A673 (cell line): ENCODE measurements around the gene C3orf52. TPM values are rescaled to one million over a fixed set of nuclear protein-coding genes. Genes with fewer than 3 reads are reported as not detected.
A peak's percentile ranks its signal among the peaks of the same experiment; 100 is the strongest.

ENCODE experiments used
- BruUV-seq: library from RNA; stranded (reverse); fragments of 400-500 nt; replicated peaks from 2 replicates; lab custom pipeline; 2021; lab: Mats Ljungman, UMichigan
- CTCF ChIA-PET: fragments of 300-600 bp; sonication (Branson Sonifier 250); formaldehyde crosslinking; loops from one replicate; lab custom pipeline; 2022; ENCODE audit warnings: antibody characterized with exemption; lab: Charles Lee
- POLR2A ChIA-PET: fragments of 300-600 bp; sonication (Branson Sonifier 250); formaldehyde crosslinking; loops from one replicate; lab custom pipeline; 2022; ENCODE audit warnings: antibody characterized with exemption; ENCODE audit not compliant: low non-redundant PET; lab: Charles Lee
- DNase-seq: peaks from one replicate; pipeline ENCODE4 v3.0.0-alpha.2; 2015; ENCODE audit warnings: low spot score
- H3K27ac ChIP-seq: fragments of 200-600 bp; sonication (generic); 2 replicates; pipeline ENCODE4 v1.5.1; 2016; ENCODE audit warnings: mixed run types, low read depth, mild to moderate bottlenecking, mixed read lengths, antibody characterized with exemption, low read length; ENCODE audit not compliant: poor library complexity, severe bottlenecking
- H3K27me3 ChIP-seq: fragments of 200-600 bp; sonication (generic); replicated peaks from 2 replicates; pipeline ENCODE4 v1.6.1; 2017; ENCODE audit warnings: mixed run types, low read depth, mild to moderate bottlenecking, mixed read lengths, antibody characterized with exemption, low read length; ENCODE audit not compliant: insufficient read depth, poor library complexity
- H3K36me3 ChIP-seq: fragments of 200-600 bp; sonication (generic); 2 replicates; pipeline ENCODE4 v1.6.1; 2016; ENCODE audit warnings: mixed run types, mild to moderate bottlenecking, mixed read lengths, antibody characterized with exemption, low read length; ENCODE audit not compliant: insufficient read depth, poor library complexity, severe bottlenecking
- H3K4me1 ChIP-seq: fragments of 200-600 bp; sonication (generic); 2 replicates; pipeline ENCODE4 v1.6.1; 2017; ENCODE audit warnings: mixed run types, mild to moderate bottlenecking, mixed read lengths, antibody characterized with exemption, low read length; ENCODE audit not compliant: insufficient read depth, poor library complexity, severe bottlenecking
- H3K4me3 ChIP-seq: fragments of 200-600 bp; sonication (generic); 2 replicates; pipeline ENCODE4 v1.5.1; 2016; ENCODE audit warnings: low read depth, mixed run types, mild to moderate bottlenecking, mixed read lengths, low read length; ENCODE audit not compliant: poor library complexity, severe bottlenecking
- H3K9me3 ChIP-seq: fragments of 200-600 bp; sonication (generic); 2 replicates; pipeline ENCODE4 v1.6.1; 2016; ENCODE audit warnings: mixed run types, low read depth, mild to moderate bottlenecking, mixed read lengths, antibody characterized with exemption, low read length; ENCODE audit not compliant: poor library complexity, severe bottlenecking
- EZH2 ChIP-seq: fragments of 200-600 bp; sonication (generic); IDR thresholded peaks from 2 replicates; pipeline ENCODE4 v1.6.1; 2017; ENCODE audit warnings: borderline replicate concordance, low read depth, mild to moderate bottlenecking, mixed read lengths, antibody characterized with exemption, low read length; ENCODE audit not compliant: poor library complexity, severe bottlenecking
- intact Hi-C: fragments of 100-400 bp; cut with micrococcal nuclease; formaldehyde crosslinking; loops from one replicate; pipeline ENCODE4 v1.10.0; 2022; ENCODE audit not compliant: unreplicated experiment
- total RNA-seq: library from RNA; stranded (reverse); gene quantifications from 2 replicates; pipeline ENCODE4 v1.2.3, GENCODE V29; 2021
- TF ChIP-seq, protein P1 (sequence below): fragments of 300-800, 200-600 bp; sonication (generic); conservative IDR thresholded peaks from 2 replicates; pipeline ENCODE4 v1.5.1; 2017; ENCODE audit warnings: low read depth, mild to moderate bottlenecking, antibody characterized with exemption, low read length, moderate library complexity, mixed read lengths

C3orf52 gene
- total RNA-seq, 1 experiment from 2014 or later = 0.73 TPM

DNA sequence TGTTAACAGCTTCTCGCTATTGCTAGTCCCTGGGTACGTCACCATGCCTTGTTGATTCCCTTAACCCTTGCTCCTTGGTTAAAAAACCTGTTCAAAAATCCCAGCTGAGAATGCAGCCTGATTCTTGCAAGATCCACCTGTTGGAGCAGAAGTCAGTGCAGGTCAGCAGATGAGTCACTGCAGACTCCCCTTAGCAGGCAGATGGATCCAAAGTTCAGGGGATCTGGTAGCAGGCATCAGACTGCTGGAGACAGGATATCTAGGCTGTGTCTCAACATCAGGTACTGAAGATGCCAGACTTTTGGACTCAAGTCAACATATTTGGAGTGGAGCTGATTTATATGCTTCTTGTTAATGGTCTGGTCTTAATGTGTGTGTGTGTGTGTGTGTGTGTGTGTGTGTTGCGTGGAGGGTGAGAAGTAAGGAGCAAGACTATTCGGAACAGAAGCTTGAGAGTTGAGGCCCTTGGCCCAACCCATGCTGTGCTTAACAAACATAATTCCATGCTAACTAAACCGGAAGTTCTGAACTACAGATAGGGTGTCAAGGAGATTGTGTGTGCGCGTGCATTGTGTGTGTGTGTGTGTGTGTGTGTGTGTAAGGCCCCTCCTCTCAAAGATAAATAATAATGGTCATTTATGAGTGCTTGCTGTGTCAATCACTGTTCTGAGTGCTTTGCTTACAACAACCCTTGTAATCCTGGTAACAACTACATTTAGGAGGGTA is 1.0 kb upstream of the C3orf52 start:
- no peak overlapping the region for H3K4me3 ChIP-seq
- DNase-seq = no peak
- intact Hi-C loops = no loop called here
- H3K27me3 ChIP-seq = no peaks in the 10 kb centered on the region
- POLR2A ChIA-PET = no interaction called here
- CTCF ChIA-PET = no interaction called here
- H3K9me3 ChIP-seq = no peaks in the 10 kb centered on the region
- H3K36me3 ChIP-seq = no peaks in the 10 kb centered on the region
- H3K4me1 ChIP-seq = peaks cover under 1% of the 10 kb centered on the region
- BruUV-seq = no TSS peak
- no peak overlapping the region for H3K27ac ChIP-seq
- no peak for TF ChIP-seq EZH2
- TF ChIP-seq, protein P1, sequence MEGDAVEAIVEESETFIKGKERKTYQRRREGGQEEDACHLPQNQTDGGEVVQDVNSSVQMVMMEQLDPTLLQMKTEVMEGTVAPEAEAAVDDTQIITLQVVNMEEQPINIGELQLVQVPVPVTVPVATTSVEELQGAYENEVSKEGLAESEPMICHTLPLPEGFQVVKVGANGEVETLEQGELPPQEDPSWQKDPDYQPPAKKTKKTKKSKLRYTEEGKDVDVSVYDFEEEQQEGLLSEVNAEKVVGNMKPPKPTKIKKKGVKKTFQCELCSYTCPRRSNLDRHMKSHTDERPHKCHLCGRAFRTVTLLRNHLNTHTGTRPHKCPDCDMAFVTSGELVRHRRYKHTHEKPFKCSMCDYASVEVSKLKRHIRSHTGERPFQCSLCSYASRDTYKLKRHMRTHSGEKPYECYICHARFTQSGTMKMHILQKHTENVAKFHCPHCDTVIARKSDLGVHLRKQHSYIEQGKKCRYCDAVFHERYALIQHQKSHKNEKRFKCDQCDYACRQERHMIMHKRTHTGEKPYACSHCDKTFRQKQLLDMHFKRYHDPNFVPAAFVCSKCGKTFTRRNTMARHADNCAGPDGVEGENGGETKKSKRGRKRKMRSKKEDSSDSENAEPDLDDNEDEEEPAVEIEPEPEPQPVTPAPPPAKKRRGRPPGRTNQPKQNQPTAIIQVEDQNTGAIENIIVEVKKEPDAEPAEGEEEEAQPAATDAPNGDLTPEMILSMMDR = no peak

DNA sequence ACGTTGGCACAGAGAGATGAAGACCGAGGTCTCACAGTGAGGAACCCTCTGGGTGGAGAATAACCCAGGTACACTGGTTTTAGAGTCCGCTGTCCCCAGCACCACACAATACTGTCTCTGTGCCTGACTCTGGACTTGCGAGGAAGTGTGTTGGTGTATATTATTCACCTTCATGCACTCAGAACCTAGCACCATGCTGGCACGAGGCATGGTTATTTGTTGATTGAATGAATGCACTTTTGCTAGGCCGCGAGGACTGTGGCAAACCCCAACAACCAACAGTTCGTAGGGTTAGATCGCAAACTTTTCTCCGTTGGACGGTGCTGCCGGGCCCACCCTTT is 484 bp upstream of the C3orf52 start:
- H3K4me1 ChIP-seq = peaks cover 6% of the 10 kb centered on the region
- CTCF ChIA-PET = no interaction called here
- peak overlapping the region; percentile 41 for H3K4me3 ChIP-seq
- intact Hi-C loops = no loop called here
- H3K9me3 ChIP-seq = no peaks in the 10 kb centered on the region
- BruUV-seq = no TSS peak
- no peaks in the 10 kb centered on the region for H3K27me3 ChIP-seq
- POLR2A ChIA-PET = no interaction called here
- no peak for TF ChIP-seq EZH2
- TF ChIP-seq, protein P1 = no peak
- no peak overlapping the region for H3K27ac ChIP-seq
- no peak for DNase-seq
- H3K36me3 ChIP-seq = no peaks in the 10 kb centered on the region

DNA sequence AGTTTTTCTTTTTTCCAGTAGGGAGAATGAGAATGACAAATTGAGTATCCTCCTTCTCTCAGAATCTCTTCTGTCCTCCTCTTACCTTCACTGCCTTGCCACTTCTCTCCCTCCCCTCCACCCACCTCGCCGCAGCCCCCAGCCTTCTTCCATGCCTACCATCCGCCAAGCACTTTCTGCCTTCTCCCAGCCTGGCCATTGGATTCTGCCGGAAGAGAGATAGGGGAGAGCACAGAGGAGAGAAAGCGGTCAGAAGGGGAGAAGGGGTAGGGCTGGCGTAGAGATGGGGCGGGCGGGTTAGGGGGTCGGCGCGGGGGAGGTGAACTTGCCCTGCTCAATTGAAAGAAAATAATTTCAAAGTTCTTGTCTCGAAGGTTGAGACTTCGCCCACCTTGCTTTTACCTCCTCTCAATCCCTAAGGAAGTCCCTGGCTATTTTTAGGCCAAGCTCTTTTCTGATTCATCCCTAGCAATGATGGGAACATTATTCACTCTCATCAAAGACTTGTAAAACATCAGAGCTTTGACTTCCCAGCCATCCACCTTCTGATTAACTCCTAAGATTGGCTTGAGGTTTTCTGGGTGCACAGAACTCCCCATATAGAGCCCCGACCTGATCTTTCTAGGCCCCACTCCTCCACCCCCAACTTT is 811 bp downstream of the C3orf52 start:
- intact Hi-C loops = no loop called here
- Histone ChIP-seq H3K27ac (no peak overlapping the region), H3K36me3 (no peaks in the 10 kb centered on the region), H3K4me3 (peak overlapping the region; percentile 41), H3K4me1 (peaks cover 10% of the 10 kb centered on the region), H3K27me3 (no peaks in the 10 kb centered on the region), H3K9me3 (no peaks in the 10 kb centered on the region)
- TF ChIP-seq EZH2 = no peak
- TF ChIP-seq, protein P1 = no peak
- ChIA-PET CTCF (no interaction called here), POLR2A (no interaction called here)
- DNase-seq = no peak
- no TSS peak for BruUV-seq
